HG03558 (cell line): ENCODE measurements around the gene C10orf105.

ENCODE experiments used
- ATAC-seq: cut with Tn5 transposase; IDR thresholded peaks from one replicate; pipeline ENCODE4 v1.9.1; 2021; ENCODE audit warnings: moderate number of reproducible peaks; ENCODE audit not compliant: unreplicated experiment; ENCODE audit errors: extremely low read depth

The C10orf105 gene

GRCh38 chr10:71719042-71719441, 536 bp downstream of the C10orf105 start:
- ATAC-seq: no peak

GRCh38 chr10:71718165-71718698, 1.3 kb downstream of the C10orf105 start:
- no peak for ATAC-seq

DNA sequence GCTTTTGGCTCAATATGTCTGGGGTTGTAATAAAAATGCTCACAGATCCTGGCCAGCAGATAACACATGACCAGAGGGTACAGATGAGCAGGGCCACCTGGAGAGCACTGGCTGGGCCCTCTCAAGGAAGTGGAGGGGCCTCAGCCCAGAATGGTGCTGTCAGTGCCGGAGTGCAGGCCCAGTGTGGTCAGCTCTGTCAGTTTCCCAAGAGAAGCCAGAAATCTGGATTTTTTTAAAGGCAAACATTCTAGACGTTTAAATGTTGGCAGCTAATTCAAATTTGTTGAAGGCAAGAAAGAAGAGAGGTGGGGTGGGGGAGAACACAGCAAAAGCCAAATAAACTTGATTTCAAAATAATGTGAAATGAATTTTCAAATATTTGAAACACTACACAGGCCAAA, 2.0 kb downstream of the C10orf105 start:
- no peak for ATAC-seq

- ATAC-seq: no peak
These were observed 2.5 kb downstream of the C10orf105 start for GRCh38 chr10:71717056-71717455.

- ATAC-seq: no peak
These were observed 3.2 kb downstream of the C10orf105 start for GRCh38 chr10:71716426-71716825.

- ATAC-seq: no peak
These were observed 3.7 kb downstream of the C10orf105 start for GRCh38 chr10:71715860-71716259.

DNA sequence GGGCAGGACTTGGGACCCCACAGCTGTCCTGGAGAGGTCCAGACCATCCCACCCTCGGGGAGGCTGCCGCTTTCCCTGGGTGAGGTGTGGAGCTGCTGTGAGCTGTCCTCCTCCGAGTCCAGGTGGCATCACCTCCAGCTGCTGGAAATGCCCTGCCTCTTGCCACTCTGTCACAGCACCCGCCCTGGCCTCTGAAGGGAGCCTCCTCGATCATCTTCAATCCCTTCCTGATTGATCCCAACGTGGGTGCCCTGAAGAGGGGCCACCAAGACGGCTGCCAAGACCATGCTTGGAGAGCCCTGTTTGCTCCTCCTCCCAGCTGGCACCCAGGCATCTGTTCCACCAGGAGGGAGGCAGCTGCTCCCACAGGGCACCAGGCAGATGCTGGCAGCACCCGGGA, 4.6 kb downstream of the C10orf105 start:
- no peak for ATAC-seq

DNA sequence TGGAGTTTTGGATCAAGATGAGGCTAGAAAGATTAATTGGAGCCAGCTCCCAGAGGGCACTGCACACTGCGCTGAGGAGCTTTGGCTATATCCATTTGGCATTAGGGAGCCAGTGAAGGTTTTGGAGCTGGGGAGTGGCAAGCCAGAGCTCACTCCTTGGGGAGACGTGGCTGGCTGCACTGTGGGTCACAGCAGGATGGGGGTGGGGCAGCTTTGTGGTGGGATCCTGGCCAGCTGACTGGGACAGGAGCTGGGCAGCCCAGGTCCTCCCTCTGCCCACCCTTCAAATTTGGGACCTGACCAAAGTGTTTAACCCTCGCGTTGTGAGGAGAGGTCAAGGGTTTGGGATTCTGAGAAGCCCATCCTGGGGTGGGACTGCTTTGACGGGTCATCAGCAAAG, 5.0 kb downstream of the C10orf105 start:
- ATAC-seq: no peak

GRCh38 chr10:71714031-71714410, 5.6 kb downstream of the C10orf105 start:
- ATAC-seq: no peak

DNA sequence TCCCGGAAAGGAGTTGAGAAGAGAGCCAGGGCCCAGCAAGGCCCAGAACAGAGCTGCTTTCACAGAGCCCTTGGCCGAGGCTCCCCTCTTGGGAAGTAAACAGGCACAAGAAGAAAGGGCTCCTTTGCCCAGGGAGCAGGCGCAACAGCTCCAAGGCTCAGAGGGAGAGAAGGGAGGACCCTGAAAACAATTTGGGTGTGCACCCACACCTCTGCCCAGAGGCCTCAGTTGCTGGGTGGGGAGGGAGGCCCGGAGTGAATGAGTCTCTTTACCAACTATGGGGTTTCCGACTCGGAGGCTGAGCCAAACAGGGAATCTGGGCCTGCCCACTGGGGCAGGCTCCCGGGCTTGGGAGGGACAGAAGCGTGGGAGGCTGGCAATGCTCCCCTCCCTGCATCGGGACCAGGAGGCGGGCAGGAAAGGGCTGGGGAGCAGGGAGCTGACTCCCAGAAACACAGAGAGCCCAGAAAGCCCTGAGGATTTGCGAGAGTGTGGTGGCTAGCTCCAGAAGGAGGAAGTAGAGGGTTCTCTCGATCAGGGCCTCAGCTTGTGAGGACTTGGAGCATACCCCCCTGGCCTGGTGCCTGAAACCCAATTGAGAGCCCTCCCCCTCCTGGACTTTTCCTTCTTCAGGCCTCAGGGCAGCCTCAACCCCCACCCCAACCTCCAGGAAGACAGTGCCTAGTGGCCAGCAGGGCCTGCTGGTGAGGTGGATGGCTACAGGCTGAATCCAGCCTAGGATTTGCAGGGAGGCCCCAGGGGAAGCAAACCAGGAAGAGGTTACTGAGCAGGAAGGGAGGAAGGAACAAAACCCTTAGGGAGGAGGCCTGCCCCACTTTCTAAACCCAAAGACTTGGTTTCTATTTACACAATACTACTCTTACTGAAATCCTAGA, 6.2 kb downstream of the C10orf105 start:
- ATAC-seq: no peak

DNA sequence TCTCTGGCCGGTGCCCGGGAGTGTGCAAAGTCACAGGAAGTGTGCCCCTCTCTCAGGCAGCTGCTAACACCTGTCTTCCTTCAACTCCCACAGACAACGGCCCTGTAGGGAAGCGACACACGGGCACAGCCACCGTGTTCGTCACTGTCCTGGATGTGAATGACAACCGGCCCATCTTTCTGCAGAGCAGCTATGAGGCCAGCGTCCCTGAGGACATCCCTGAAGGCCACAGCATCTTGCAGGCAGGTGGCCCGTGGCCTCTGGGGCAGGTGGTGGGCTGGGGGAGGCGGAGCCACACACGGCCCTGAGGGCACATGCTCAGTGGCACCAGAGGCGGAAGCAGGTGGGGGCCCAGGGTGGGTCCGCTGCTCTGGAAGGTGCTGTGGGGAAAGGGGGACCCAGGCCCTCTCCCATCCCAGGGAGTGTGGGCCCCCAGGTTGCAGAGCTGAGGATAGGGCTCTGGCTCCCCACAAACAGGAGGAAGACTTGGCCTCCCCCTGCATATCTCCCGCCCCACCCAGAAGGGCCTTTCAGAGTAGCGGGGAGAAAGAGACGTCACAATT, 6.9 kb downstream of the C10orf105 start:
- no peak for ATAC-seq

DNA sequence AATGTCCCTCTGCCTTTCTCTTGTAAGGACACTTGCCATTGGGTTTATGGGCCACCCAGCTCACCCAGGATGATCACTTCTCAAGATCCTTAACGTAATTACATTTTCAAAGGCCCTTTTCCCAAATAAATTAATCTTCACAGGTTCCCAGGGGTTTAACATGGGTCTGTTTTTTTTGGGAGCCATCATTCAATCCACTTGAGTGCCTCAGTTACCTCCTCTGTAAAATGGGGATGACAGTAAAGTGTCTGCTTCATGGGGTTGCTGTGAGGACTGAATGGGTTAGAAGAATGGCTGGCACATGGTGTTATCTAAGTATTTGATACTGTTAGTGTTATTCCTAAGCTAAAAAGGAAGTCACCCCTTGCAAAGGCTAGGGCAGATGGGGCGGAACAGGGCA, 7.4 kb downstream of the C10orf105 start:
- ATAC-seq: no peak

DNA sequence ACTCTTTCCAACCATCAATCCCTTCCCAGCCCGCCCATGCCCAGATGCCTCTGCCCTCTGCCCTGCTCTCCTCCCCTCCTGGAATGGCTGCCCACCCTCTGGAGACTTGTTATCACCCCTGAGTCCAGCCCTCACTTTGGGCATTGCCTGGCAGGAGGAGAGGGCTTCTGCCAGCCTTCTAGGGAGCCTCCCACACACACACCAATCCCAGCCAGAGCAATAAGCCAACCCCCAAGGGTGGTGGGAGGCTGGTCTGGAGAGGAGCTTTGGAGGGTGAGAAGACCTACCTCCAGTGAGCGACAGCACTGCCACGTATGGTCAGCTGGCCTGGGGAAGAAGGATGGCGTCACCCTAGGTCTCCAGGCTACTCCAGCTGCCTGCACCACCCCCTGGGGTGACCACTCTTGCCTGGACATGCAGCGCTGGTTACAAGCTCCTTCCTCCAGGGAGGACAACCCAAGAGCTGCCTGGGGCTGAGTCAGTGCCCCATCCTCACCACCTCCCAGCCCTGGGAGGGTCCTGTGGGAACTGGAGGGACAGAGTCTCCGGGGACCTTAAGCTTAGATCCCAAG, 8.4 kb downstream of the C10orf105 start:
- ATAC-seq: no peak

GRCh38 chr10:71710519-71710918, 9.1 kb downstream of the C10orf105 start:
- ATAC-seq: no peak

- no peak for ATAC-seq
These were observed 10.4 kb downstream of the C10orf105 start for GRCh38 chr10:71708897-71709882.

DNA sequence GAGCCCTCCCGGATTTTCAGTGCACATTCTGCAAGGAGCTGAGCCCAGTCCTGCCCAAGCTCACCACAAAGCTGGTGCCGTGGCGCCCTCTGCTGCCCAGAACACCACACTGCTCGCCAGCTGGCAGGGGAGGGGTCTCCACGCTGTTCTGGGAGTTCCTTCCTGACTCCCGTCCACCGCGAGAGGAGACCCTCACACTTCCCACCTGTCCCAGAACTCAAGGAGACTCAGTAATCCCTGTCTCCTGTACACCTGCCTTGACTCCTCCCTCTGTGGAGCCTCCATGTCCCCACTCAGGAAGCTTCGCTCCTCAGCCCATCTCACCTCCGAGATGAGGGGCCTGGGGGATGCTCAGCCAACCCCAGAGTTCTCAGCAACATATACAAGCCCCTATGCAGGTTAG, 11.3 kb downstream of the C10orf105 start:
- ATAC-seq: no peak

DNA sequence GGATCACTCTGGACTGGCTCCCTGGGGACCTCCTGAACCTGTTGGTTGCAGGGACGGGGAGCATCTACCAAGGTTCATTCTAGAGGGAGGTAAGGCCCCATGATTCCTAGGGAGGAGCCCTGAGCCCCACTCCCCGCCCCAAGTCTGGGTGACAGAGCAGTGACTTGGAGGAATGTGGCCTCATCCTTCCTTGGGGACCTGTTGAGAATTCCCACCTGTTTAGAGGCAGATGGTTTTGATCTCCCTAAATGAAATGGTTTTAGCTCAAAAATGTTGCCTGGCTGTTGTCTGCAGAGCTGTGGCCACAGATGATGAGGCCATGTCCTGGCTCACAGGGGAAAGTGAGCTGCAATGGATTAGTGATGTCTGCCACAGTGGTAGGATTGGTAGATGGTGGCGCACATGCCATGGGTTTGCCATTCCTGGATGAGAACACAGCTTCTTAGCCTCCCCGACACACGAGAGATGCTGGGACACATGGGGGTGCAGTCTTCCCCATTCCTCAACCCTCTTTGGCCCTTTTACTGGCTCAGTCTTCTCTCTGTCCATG, 12.3 kb downstream of the C10orf105 start:
- no peak for ATAC-seq

DNA sequence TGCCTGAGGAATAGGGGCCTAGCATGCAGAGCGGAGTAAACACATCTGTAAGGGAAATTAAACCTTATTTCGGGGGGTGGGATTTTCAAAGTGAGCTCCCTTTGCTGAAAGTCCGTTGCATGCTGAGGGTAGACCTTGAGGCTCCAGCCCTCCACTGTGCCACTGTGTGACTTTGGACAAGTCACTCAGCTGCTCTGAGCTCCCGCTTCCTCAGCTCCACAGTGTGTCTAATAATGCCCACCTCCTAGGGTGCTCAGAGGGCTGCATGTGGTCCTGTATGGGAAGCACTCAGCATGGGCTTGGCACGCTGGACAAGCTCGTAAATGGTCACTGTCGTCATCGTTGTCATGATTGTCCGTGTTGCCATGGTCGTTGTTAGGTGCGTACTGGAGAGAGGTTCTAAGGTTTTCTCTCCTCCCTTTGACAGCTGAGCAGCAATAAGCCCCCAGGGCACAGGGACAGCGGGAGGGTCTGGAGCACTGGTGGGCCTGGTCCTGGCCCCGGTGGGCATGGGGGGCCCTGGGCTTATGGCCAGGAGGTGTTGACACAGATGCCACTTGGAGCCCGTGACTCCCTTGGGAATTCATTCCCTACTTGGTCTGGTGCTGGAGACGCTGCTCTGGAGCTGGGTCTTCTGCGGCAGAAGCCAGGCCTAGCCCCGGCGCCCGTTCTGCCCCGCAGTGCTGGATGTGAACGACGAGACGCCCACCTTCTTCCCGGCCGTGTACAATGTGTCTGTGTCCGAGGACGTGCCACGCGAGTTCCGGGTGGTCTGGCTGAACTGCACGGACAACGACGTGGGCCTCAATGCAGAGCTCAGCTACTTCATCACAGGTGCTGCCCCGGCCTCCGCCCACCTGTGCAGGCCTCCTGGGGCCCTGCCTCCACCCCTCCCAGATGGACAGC, 13.1 kb downstream of the C10orf105 start:
- ATAC-seq: no peak

GRCh38 chr10:71705582-71705981, 14.0 kb downstream of the C10orf105 start:
- ATAC-seq: no peak
